Hepatocyte (in vitro differentiated cells): ENCODE data around the gene TBX18. TPM values are rescaled to one million over a fixed set of nuclear protein-coding genes. Genes with fewer than 3 reads are reported as not detected.
A peak's percentile ranks its signal among the peaks of the same experiment; 100 is the strongest.

Experiments used
- DNase-seq: peaks from one replicate; pipeline ENCODE4 v3.0.0-alpha.2; 2016; ENCODE audit warnings: low spot score
- H2AFZ ChIP-seq: fragments of 200-600 bp; sonication (generic); 2 replicates; pipeline ENCODE4 v1.6.0; 2016; ENCODE audit warnings: antibody characterized with exemption, mild to moderate bottlenecking
- H3K27ac ChIP-seq: fragments of 200-600 bp; sonication (generic); 2 replicates; pipeline ENCODE4 v1.5.1; 2016; ENCODE audit warnings: mild to moderate bottlenecking
- H3K27me3 ChIP-seq: fragments of 200-600 bp; sonication (generic); 2 replicates; pipeline ENCODE4 v1.6.1; 2016
- H3K36me3 ChIP-seq: fragments of 200-600 bp; sonication (generic); replicated peaks from 2 replicates; pipeline ENCODE4 v1.5.1; 2016; ENCODE audit warnings: low read depth; ENCODE audit not compliant: insufficient read depth
- H3K4me1 ChIP-seq: fragments of 200-600 bp; sonication (generic); 2 replicates; pipeline ENCODE4 v1.5.1; 2016; ENCODE audit warnings: mild to moderate bottlenecking, moderate library complexity; ENCODE audit not compliant: insufficient read depth
- H3K4me2 ChIP-seq: fragments of 200-600 bp; sonication (generic); 2 replicates; pipeline ENCODE4 v1.6.0; 2016
- H3K4me3 ChIP-seq: fragments of 200-600 bp; sonication (generic); 2 replicates; pipeline ENCODE4 v1.5.1; 2016; ENCODE audit warnings: mild to moderate bottlenecking
- H3K79me2 ChIP-seq: fragments of 200-600 bp; sonication (generic); 2 replicates; pipeline ENCODE4 v1.6.0; 2017; ENCODE audit warnings: mild to moderate bottlenecking
- H3K9me2 ChIP-seq: fragments of 200-600 bp; sonication (generic); replicated peaks from 2 replicates; pipeline ENCODE4 v1.6.0; 2017; ENCODE audit warnings: mild to moderate bottlenecking; ENCODE audit not compliant: insufficient read depth
- H3K9me3 ChIP-seq: fragments of 200-600 bp; sonication (generic); 2 replicates; pipeline ENCODE4 v1.5.1; 2016; ENCODE audit warnings: low read depth, mild to moderate bottlenecking
- H4K20me1 ChIP-seq: fragments of 200-600 bp; sonication (generic); 2 replicates; pipeline ENCODE4 v1.6.0; 2016; ENCODE audit warnings: mild to moderate bottlenecking; ENCODE audit not compliant: insufficient read depth, poor library complexity, severe bottlenecking
- EZH2 ChIP-seq: fragments of 200-600 bp; sonication (generic); IDR thresholded peaks from 2 replicates; pipeline ENCODE4 v1.6.1; 2016; ENCODE audit warnings: antibody characterized with exemption, mild to moderate bottlenecking, borderline replicate concordance
- EZH2phosphoT487 ChIP-seq: fragments of 200-600 bp; sonication (generic); IDR thresholded peaks from one replicate; pipeline ENCODE4 v1.6.1; 2018; ENCODE audit warnings: antibody characterized with exemption, mild to moderate bottlenecking, low read depth, moderate library complexity; ENCODE audit not compliant: unreplicated experiment, severe bottlenecking
- WGBS: methylation state at CpG from one replicate; pipeline ENCODE4 v1.1.6; 2016; ENCODE audit warnings: low lambda C conversion rate; ENCODE audit errors: missing lambda C conversion rate; 5-methylcytosine and 5-hydroxymethylcytosine counted together
- polyA plus RNA-seq: library from polyadenylated mRNA; unstranded; fragments of >200 nt; fragmentation: Nextera tagmentation; extraction: Ambion mirVana; gene quantifications from 2 replicates; pipeline ENCODE4 v1.2.1, GENCODE V29; 2016
- total RNA-seq: library from RNA; depleted of rRNA; stranded (reverse); fragments of >200 nt; gene quantifications from 2 replicates; pipeline ENCODE4 v1.2.3, GENCODE V29; 2014
- TF ChIP-seq, protein P1 (sequence below): fragments of 200-600 bp; sonication (generic); IDR thresholded peaks from 2 replicates; pipeline ENCODE4 v1.5.1; 2016; ENCODE audit warnings: antibody characterized with exemption, mild to moderate bottlenecking; ENCODE audit not compliant: poor library complexity

The TBX18 gene
- total and polyA plus RNA-seq, 2 experiments from 2014 or later = 0.37 to 1.3 TPM

DNA sequence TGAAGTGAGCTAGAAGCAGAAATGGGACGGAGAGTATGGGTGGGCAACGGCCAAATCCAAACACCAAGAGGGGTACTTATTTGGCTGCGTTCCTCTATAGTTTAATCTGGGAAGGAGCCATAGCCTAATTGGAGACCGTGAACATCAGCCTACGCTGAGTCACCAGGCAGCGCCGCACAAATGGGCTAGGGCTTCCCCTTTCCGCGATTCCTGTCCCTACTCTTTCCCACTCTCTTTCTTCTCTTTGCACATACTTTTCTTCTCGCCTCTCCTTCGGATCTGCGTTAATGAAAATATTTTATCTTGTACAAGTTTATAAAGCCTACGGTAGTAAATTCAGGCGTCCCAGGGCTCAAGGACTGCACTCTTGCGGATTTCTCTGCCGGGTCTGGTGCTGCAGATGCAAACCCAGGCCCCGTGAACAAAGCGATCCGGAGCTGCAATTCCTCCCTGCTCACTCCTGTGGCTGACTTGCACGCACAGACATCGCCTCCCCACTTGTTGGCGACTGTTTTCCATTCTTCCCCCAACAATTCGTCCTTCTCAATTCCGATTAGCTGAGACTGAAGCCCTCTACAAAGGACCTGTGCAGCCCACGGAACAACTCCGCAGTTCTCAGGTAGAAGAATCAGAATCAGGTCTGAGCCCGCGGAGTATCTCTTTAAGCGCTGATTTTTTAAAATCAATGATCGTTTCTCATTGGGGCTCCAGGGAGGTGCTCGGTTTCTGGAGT lies 4.2 kb upstream of the TBX18 start:
- Histone ChIP-seq H2AFZ (no peak overlapping the region), H3K4me2 (peak overlapping the region; percentile 52), H3K4me3 (no peak overlapping the region), H4K20me1 (no peaks in the 10 kb centered on the region), H3K9me2 (no peaks in the 10 kb centered on the region), H3K27ac (no peak overlapping the region), H3K9me3 (no peaks in the 10 kb centered on the region), H3K36me3 (no peaks in the 10 kb centered on the region), H3K27me3 (peaks cover 89% of the 10 kb centered on the region), H3K79me2 (no peaks in the 10 kb centered on the region), H3K4me1 (peaks cover 7% of the 10 kb centered on the region)
- no peak for DNase-seq
- TF ChIP-seq, protein P1, sequence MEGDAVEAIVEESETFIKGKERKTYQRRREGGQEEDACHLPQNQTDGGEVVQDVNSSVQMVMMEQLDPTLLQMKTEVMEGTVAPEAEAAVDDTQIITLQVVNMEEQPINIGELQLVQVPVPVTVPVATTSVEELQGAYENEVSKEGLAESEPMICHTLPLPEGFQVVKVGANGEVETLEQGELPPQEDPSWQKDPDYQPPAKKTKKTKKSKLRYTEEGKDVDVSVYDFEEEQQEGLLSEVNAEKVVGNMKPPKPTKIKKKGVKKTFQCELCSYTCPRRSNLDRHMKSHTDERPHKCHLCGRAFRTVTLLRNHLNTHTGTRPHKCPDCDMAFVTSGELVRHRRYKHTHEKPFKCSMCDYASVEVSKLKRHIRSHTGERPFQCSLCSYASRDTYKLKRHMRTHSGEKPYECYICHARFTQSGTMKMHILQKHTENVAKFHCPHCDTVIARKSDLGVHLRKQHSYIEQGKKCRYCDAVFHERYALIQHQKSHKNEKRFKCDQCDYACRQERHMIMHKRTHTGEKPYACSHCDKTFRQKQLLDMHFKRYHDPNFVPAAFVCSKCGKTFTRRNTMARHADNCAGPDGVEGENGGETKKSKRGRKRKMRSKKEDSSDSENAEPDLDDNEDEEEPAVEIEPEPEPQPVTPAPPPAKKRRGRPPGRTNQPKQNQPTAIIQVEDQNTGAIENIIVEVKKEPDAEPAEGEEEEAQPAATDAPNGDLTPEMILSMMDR = no peak
- TF ChIP-seq EZH2 = peak; percentile 77
- 4% methylated on average over 31 of the region's 31 CpGs for WGBS

DNA sequence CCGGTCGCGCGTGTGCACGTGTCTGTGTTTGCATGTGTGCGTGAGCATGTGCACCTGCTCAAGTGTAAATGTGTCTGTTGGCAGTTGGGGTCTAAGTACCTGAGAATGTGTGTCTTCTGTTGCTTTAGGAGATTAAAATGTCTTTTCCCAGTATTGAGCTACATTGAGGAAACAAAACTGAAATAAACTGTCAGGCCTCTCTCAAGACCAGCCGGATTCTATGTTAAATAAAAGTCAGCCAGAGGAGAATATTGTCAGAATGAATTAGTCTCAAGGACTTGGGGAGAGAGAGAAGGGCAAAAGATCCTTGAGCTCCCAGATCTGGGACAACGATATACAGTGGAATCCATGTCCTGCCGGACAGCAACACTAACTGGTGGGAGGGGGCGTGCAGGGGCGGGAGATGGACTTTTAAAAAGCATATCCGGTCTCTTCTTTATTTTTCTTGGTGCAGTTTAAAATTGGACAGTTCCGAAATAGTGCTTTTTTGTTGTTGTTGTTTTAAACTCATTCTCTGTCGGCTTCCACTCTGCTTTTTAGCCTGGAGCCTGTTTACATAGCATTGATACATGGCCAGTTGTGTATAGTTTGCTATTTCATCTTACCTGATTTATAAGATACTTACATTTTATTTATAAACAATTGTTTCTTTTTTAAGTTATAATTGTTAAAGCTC lies 3.3 kb upstream of the TBX18 start:
- no peaks in the 10 kb centered on the region for H4K20me1 ChIP-seq
- H3K4me1 ChIP-seq = peaks cover 4% of the 10 kb centered on the region
- no peak overlapping the region for H3K4me3 ChIP-seq
- no peaks in the 10 kb centered on the region for H3K36me3 ChIP-seq
- H3K27me3 ChIP-seq = peaks cover 89% of the 10 kb centered on the region
- TF ChIP-seq, protein P1 = no peak
- no peak for TF ChIP-seq EZH2
- no peak for TF ChIP-seq EZH2phosphoT487
- no peak for DNase-seq
- H3K27ac ChIP-seq = no peak overlapping the region
- 13% methylated on average over 14 of the region's 14 CpGs for WGBS
- H3K4me2 ChIP-seq = no peak overlapping the region
- no peak overlapping the region for H2AFZ ChIP-seq
- no peaks in the 10 kb centered on the region for H3K9me2 ChIP-seq
- no peaks in the 10 kb centered on the region for H3K79me2 ChIP-seq
- no peaks in the 10 kb centered on the region for H3K9me3 ChIP-seq

DNA sequence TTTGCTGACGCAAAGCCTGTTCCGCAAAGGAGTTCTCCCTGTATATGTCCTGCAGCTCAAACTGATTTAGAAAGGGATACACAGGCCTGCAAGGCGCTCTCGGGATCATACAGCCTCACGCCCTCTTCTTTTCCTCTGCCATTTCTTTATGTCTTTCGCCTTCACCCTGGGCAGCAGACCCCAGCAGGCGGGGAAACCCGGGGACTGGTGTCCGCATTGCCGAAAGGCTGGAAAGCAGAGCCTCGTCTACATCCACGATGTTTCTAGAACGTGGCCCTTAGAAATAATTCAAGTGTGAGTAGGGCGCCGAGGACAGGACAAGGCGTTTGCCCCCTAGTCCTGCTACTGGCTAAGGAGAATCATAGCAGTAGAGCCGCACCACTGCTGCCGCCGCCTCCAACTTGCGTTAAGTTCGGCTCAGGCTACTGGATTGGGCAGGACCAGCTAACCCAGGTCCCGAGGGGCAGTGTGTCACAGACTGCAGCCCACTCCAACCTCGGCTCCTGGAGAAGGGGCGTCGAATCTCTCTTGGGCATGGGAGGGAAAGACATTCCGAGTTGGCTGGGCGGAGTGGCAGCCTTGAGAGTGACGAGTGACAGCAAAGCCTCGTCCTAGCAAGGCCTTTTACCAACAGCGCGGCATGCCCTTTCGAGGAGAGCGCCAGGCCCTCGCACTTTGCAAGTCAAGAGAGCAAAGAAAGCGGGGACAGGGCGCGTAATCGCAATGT lies 2.6 kb upstream of the TBX18 start:
- no peak overlapping the region for H3K4me3 ChIP-seq

More for the DNA sequence above, 2.6 kb upstream of the TBX18 start:
- no peaks in the 10 kb centered on the region for H3K79me2 ChIP-seq
- peaks cover 89% of the 10 kb centered on the region for H3K27me3 ChIP-seq
- no peaks in the 10 kb centered on the region for H4K20me1 ChIP-seq
- TF ChIP-seq EZH2 (no peak), EZH2phosphoT487 (no peak)
- TF ChIP-seq, protein P1 = no peak
- no peaks in the 10 kb centered on the region for H3K9me2 ChIP-seq
- 10% methylated on average over 38 of the region's 38 CpGs for WGBS
- DNase-seq = no peak
- no peaks in the 10 kb centered on the region for H3K9me3 ChIP-seq
- no peaks in the 10 kb centered on the region for H3K36me3 ChIP-seq
- H2AFZ ChIP-seq = peak overlapping the region; percentile 5
- no peak overlapping the region for H3K4me2 ChIP-seq
- no peak overlapping the region for H3K27ac ChIP-seq
- peaks cover 4% of the 10 kb centered on the region for H3K4me1 ChIP-seq
